Pons (tissue), 1 donor: ENCODE measurements around the gene ABHD5.
A peak's percentile ranks its signal among the peaks of the same experiment; 100 is the strongest.

Experiments used
- DNase-seq: peaks from one replicate; pipeline ENCODE4 v3.0.0-alpha.2; 2016; ENCODE audit warnings: low spot score

ABHD5 gene

DNA sequence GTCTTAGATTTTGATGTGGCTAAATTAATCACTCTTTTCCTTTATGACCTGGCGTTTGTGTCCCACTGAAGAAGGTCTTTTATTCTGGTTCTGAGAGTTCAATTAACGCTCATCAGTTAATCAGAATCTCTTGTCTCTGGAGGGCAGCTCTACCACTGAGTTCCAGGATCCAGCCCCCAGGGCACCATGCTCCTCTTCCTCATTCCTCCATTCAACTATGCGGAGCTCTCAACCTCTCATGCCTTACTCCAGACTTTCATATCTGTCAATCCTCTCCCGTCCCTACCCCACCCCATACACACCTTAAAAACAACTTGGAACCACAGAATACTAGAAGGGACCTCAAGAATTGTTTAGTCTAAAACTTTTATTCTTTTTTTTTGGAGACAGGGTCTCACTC, 4.8 kb upstream of the ABHD5 start:
- no peak for DNase-seq

DNA sequence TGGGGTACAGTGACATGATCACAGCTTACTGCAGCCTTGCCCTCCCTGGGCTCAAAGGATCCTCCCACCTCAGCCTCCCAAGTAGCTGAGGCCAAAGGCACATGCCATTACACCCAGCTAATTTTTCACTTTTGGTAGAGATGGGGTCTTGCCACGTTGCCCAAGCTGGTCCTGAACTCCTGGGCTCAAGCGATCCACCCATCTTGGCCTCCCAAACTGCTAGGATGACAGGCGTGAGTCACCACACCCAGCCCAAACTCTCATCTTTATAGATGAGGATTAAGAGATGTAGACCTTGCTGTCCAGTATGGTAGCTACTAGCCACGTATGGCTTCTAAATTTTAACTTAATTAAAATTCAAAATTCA, 4.4 kb upstream of the ABHD5 start:
- DNase-seq: no peak

DNA sequence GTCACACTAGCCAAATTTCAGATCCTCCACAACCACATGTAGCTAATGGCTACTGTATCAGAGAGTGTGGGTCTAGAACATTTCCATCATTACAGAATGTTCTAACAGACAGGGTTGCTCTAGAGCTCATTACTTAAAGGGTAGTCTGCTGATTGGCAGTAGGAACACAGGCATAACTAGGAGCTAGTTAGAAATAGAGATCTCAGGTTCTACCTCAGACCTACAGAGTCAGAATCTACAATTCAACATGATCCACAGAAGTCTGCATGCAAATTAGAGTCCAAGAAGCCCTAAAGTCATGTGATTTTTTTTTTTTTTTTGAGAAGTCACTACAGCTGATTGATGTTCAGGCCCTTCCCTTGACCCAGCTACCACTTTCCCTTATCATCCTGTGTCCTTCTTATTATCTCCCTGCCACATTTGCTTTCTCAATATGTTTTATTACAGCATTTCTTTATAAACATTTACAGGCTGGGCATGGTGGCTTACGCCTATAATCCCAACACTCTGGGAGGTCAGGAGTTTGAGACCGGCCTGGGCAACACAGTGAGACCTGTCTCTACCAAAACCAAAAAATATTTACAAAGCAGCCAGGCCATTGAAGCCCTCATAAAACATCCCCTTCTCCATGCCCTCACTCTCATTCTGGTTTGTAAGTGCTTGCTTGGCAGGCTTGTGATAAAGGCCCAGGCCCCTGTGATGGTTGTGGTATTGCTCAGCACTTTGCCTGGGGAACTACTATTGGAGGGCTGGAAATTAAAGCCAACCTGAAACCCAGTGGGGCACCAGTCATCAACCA, 3.8 kb upstream of the ABHD5 start:
- DNase-seq: no peak

DNA sequence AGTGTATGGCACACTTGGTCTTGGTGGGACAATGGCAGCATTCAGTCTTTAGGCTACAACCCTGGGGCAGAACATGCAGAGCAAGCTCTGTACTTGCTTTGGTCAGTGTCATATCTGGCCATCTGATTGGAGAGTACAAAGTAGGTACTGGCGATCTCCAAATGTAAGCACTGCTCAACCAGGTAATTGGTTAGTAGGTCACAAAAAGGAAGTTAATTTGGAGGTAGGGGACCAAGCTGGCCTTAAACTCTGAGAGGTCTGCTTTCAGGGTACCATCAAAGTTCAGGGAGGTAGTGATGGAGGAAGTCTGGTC, 3.3 kb upstream of the ABHD5 start:
- no peak for DNase-seq

DNA sequence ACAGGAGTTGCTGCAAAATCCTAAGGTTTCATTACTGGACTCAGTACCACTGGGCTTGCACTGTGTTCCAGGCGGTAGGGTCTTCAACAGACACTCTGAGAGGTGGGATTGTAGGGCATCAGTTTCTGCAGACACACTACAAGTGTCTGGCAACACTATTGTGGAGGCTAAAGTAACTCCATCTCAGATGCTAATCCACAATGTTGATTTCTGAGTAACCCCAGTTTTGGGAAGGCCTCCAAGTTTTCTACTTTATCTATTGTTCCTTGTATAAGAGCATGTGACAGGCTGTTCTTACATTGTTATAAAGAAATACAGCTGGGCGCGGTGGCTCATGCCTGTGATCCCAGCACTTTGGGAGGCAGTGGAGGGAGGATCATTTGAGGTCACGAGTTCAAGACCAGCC, 2.5 kb upstream of the ABHD5 start:
- no peak for DNase-seq

DNA sequence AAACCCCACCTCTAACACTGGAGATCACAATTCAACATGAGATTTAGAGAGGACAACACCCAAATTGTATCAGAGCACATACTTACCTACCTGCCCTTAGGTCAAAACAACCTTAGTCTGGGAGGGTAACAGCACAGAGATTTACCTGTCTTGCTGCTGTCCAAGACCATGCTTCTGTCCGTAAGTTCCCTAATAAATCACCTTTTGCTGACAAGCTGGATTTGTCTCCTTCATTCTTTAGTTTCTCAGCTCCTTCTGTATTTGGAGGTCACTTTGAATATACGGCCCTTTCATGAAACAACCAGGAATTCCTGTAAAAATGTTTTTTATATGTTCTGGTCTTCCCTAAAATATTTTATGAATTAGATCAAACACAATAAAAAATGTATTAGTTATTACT, 1.6 kb upstream of the ABHD5 start:
- DNase-seq: no peak

DNA sequence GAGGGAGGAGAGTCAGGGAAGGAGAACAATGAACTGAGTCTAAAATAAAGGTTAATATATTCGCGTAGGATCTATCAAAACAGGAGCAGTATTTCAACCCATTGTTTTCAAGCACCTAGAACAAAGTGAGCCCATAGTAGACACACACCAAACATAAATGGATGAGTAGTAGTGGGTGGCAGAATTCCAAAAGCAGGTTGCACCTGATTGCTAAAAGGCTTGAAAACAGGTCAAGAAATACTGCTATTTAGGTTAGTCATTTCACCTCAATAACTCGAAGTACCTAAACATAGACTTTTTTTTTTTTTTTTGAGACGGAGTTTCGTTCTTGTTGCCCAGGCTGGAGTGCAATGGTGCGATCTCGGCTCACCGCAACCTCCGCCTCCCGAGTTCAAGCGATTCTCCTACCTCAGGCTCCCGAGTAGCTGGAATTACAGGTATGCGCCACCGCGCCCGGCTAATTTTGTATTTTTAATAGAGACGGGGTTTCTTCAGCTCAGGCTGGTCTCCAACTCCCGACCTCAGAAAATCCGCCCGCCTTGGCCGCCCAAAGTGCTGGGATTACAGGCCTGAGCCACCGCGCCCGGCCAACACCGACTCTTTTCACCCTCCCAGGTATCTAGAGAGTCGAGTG, 855 bp upstream of the ABHD5 start:
- DNase-seq: no peak

DNA sequence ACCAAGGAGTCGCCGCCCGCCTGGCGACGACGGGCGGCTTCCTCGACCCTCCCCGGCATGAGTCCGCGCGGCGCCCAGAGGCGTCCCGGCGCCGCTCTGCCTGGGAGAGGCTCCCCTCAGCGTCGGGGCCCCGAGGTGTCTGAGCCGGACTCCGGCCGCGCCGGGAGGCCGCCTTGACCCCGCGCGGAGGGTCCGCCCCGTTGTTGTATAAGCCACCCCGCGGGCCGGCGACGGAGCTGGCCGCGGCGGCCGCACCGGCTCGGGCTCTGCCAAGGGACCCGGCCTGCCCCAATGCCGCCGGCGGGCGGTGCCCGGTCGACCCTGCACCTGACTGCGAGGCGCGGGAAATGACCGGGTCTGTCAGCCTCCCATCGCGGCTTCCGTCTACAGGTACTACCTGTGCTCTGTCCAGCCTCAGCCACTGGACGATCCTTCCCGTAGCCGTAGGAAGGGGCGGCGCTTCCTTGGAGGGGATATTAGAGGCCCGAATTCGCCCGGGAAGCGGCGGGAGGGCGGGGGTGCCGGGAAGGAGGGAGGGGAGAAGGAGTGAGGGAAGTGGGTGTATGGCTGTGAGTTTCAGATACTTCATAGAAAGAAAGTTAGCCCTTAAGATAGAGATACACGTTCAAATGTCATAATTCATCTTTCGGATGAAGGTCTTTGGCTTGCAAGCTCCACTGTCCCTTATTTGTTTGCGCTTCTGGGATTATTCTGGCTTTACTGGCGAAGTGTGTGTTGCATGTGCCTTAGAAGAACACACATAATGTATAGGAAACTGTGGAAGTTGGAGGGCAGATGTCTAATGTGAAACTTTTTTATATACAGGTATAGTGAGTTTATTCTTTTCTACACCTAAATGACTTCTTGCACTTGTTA, 620 bp downstream of the ABHD5 start:
- no peak for DNase-seq

DNA sequence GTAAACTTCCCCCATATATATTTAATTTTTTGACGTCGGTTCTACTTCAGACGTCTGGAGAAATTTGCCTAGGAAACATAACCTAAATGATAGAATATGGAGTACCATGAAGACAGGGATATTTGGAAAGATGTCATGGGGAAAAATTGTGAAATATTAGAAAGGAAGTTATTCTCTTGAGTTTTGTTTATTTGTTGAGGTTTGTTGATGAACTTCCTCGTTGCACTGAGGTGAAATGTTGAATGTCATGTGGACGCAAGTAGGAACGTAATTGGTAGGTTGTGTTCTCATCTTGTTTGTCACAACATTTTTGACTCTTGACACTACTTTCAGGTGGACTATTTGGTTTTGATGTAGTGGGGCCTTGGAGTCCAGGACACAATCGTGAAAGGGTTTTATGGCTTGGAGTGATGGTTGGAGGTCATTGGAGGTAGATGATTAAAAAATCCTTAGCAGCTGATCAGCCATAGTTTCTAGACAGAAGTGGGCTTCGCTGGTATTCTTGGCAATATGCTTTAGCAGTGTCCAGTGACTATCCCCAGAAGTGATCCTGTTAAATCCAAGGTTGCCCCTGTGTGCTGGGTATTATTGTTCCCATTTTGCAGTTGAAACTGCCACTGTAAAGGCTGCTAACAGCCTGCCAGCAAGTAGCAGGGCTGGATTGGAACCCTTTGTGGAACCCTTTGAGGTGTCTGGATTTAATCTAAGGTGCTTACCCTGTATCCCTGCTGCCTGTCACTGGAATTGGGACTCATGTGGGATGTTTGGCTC, 1.5 kb downstream of the ABHD5 start:
- no peak for DNase-seq

DNA sequence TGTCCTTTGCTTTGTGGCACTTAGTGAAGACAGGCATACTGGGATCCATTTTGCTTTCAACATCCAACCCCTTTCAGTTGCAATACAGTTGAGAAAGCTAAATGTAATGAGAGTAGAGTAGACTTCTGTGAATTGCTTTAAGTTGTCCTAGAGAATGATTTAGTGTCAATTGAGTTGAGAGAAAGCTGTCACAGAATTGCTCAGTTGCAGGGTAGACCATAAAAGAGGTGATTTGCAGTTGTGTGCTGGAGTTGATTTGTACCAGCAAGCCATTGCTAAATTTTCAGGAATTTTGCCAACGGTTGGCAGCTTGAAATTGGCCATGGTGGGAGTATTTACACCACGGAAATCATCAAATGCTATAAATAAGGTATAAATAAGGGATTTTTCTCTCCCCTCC, 2.2 kb downstream of the ABHD5 start:
- no peak for DNase-seq

DNA sequence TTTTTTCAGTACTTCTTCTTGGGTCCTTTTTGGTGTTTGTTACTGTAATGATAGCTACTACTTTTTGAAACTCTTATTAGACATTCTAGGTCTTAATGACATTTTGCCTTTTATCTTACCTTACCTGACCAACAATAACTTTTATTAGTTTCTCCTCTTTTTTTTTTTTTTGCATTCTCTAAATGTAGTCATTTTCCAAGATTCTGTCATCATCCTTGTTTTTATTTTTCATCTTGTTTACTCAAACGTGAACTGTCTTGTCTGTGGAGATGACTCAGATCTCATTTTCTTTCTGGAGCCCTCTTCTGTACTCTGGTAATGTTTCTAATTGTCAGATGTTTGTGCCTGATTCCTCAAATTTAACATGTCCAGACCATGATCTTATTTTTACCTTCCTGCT, 2.9 kb downstream of the ABHD5 start:
- DNase-seq: no peak

DNA sequence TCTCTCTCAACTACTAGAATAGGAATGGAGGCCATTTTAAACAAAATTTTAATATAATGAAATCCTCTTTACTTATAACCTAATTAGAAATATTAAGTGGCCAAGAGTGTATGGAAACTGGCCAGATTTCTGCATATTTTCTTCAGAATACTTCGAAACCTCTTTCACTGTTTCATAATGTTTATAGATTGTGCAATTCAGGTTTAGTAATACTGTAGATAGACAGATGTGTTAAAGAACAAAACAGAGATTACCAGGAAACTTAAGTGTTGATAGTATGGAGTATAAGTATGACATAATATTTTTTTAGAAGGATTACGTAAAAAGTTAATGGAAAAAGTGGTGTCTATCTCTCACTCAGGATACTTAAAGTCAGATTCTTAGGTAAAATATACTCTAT, 4.7 kb downstream of the ABHD5 start:
- DNase-seq: no peak

DNA sequence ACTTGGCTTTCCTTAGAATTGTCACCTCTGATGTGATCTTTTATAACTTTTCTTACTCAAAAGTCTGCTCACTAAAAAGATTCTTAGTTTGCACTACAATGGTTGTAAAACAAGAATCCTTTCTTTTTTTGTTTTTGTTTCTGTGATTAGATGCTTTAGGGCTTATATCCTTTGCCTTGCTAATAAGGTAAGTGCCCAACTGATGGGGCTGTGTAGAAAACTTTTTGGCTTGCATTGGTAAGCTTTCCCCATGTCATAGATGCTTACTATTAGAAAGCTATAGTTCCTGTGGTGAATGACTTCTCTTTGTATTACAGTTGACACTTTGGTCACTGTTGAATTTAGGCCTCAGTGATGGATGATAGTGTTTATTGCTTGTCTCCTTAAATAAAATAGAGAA, 5.1 kb downstream of the ABHD5 start:
- no peak for DNase-seq

DNA sequence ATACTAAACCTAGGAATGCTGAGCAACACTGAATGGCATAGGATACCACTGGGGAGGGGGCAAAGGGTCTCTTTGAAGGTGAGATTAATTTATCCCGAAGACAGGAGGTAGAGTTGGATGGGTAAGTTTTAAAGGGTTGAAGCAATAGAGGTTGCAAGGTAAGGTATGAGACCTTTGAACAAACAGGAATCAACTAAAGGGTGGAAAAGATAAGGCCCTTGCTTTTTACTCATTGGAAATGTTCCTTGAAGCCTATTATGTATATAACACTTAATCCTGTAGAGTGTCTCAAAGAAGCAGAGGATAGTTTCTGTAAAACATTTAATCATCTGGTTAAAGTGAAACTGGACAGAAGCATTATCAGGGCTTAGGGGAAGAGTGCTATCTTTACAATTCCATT, 5.7 kb downstream of the ABHD5 start:
- no peak for DNase-seq

DNA sequence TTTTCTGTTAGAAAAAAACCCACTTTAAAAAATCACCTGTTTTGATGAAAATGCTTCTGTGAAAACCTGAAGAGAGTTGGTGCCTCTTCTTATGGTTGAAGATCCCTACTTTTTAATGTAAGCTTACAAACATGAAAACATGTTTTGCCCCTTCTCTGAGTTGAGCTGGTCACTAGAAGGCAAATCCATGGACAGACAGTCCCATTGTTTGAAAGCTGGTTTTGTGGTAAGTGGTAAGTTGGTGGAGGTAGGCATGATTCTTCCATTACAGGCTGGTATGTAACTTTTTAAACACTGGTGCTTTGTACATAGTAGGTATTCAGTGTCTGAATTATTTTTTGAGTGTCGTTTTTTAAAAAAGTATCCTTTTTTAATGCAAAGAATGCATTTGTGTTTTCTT, 6.1 kb downstream of the ABHD5 start:
- DNase-seq: no peak

DNA sequence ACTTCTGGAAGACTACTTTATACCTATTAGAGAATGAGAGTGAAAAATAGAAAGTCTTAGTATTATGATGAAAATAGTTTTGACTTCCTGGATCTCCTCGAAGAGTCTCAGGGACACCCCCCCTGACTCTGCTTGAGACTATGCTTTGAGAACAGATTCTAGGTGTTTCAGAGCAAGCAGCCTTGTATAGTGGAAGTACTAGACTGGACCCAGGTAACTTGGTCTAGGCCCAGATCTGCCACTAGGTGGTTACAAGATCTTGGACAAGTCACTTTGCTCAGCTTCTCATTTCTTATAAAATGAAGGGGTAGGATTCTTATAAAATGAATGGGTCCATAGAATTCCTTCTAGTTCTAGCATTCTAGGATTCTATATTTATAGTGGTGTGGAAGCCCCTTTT, 9.1 kb downstream of the ABHD5 start:
- no peak for DNase-seq

DNA sequence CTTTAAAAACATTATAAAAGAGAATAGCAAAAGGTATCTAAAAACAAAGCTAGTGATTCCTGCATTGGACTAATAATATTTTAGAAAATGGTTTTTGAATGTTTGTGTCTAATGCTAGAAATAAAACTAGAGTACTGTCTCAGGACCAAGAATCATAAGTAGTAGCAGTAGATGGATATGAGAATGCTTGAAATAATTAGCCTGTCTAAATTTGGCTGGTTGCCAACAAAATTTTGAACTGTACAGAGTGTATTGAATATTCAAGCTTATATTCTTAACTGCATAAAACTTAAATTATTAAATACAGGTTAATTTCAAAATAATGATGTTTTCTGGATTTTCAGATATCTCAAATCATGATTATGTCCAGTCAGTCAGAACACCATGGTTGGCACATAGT, 14.0 kb downstream of the ABHD5 start:
- DNase-seq: no peak

DNA sequence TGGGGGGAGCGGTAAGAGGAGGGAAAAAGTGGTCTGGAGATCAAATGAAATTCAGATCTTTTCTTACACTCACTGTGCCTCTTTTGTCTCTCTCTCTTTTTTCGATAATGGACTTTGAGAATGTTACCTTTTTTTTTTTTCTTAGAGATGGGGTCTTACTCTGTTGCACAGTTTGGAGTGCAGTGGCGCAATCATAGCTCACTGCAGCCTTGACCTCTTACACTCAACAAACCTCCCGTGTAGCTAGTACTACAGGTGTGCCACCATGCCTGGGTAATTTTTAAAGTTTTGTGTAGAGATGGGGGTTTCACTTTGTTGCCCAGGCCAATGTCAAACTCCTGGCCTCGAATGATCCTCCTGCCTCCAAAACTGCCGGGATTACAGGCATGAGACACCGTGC, 15.6 kb downstream of the ABHD5 start:
- no peak for DNase-seq

DNA sequence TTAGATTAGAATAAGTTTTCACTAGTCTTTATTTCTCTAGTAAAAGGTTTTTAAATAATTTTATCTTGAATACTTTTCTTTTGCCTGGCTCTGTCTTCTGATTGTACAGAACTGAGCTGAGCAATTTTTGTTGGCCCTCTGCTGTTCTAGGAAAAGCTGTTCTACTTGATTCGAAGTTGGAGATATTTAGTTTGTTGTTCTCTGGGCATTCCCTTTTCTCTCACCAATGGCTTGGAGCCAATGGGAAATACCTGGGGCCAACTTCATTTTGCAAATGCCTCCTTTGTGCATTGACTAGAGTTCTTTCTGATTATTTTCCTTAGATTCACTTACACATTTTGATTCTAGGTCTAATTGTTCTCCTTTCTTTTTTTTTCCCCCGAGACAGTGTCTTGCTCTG, 16.5 kb downstream of the ABHD5 start:
- no peak for DNase-seq

DNA sequence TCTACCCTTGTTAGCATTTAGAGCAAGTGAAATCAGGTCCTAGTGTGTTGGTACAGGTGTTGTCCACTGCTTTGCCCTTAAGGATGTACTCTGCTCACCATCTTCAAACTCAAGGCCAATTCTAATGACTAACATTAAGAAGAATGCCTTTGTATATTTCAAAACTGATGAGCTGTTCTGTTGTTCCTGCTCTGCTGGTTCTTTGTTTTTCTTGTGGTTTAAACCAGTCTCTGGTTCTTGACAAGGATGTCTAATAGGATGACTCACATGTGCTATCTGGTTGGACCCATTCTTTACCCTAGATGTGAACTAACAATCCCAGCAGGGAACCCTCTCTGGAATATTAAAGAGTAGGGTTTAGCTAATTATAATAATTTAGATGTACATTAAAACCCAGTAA, 17.3 kb downstream of the ABHD5 start:
- DNase-seq: no peak

DNA sequence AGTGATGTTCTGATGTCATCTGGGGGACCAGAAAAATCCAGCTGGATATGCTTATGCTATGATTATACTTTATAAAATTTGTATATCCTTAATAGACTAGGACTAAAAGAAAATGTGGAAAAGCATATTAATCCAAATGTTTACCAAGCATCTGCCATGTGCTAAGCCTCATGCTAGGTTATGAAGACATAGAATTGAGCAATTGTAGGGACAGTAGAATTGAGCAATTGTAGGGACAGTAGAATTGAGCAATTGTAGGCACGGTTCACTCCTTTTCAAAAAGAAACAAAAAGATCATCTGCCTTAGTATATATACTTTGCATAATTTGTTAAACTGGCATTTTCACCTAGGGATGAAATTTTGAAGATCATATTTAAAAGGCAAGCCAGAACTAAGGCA, 18.3 kb downstream of the ABHD5 start:
- peak; percentile 82 for DNase-seq

DNA sequence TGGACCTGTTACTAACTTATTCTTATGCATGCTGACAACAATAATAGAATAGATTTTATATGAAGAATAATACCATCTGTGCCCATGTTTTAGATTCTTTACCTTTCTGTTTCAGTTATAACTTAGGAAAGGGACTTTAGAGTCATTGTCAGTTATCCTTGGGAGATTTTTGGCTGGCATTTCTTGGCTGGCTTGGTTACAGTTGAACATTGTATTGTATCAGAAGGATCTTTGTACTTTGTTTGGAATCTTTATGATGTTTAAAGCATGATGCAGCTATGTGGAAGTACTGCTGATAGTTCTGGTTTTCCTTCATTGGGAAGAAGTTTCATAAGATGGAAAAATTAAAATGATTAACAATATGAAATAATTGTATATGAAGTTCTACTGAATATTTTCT, 19.9 kb downstream of the ABHD5 start:
- peak; percentile 88 for DNase-seq

DNA sequence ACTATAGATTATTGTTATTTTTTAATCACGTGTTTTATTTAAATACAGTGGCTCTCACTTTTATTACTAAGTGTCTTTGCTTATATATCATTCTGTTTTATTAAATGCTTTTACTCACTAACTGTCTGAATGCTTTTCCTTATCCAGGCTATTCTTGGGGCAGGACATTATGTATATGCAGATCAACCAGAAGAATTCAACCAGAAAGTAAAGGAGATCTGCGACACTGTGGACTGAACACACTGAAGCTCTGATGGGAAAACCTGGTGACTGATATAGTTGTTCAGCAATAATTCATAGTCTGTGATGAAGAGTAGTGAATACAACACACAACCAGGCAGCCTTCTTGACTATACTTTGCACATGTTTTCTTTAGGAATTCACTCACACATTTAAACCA, 27.6 kb downstream of the ABHD5 start:
- DNase-seq: no peak
